ENCODE results near the gene PID1. TPM values are rescaled to one million over a fixed set of nuclear protein-coding genes. Genes with fewer than 3 reads are reported as not detected.

The PID1 gene
- total RNA-seq, 6 experiments from 2014 or later, result 28.5 to 95.4 (median 65.3) TPM

DNA sequence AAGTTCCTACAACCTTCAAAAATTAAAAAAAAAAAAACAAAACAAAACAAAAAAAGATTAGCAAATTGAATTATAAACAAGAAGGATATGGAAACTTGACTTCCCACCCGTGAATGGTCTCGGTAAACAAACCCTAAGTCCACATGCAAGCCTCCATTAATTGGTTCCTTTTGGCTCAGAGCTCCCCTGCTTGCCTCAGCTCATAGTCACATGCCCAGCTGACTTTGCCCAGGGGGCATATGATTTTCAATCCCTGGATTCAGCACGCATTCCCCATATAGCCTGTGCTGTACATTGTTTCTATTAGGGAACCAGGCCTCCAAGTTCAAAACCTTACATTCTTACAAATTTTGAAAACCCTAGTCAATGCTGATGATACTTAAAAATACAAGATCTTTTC, 95.0 kb downstream of the PID1 start:
- Histone ChIP-seq H3K4me3 (no peak overlapping the region), H3K9me3 (peaks cover 0 to 5% (median 0%) of the 10 kb centered on the region in 4 donors), H3K4me1 (peaks cover 0 to 32% (median 10%) of the 10 kb centered on the region in 4 donors), H3K27me3 (no peaks in the 10 kb centered on the region), H3K27ac (no peak overlapping the region), H3K36me3 (no peaks in the 10 kb centered on the region)
- DNase-seq, result no peak
- 46% methylated on average over 2 of the region's 3 CpGs for WGBS (ENCODE audit: insufficient coverage, low coverage, low lambda C conversion rate, missing lambda C conversion rate)
- TF ChIP-seq, protein P1, sequence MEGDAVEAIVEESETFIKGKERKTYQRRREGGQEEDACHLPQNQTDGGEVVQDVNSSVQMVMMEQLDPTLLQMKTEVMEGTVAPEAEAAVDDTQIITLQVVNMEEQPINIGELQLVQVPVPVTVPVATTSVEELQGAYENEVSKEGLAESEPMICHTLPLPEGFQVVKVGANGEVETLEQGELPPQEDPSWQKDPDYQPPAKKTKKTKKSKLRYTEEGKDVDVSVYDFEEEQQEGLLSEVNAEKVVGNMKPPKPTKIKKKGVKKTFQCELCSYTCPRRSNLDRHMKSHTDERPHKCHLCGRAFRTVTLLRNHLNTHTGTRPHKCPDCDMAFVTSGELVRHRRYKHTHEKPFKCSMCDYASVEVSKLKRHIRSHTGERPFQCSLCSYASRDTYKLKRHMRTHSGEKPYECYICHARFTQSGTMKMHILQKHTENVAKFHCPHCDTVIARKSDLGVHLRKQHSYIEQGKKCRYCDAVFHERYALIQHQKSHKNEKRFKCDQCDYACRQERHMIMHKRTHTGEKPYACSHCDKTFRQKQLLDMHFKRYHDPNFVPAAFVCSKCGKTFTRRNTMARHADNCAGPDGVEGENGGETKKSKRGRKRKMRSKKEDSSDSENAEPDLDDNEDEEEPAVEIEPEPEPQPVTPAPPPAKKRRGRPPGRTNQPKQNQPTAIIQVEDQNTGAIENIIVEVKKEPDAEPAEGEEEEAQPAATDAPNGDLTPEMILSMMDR (IDR thresholded peaks at IDR 0.05), result no peak
- no peak for TF ChIP-seq POLR2A (IDR thresholded peaks at IDR 0.05)
- no peak for ATAC-seq
- intact Hi-C loops (cut with DNase I), result no loop called here

DNA sequence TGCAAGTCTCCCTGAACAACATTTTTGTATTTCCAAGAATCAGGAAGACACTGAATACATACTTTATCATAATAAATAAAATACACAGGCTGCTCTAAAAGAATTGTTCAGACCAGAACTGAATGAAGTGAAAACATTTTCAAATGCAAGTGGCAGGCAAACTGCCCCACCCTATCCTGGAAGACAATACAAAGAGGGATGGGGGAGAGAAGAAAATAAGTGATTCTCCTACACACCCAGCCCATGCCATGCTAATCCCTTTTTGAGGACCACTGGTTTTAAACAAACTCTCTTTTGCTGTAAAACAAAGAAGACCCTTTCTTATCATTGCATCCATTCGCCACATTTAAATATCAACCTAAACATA, 95.6 kb downstream of the PID1 start:
- intact Hi-C loops (cut with DNase I), result no loop called here
- H3K9me3 ChIP-seq, result peaks cover 0 to 5% (median 0%) of the 10 kb centered on the region in 4 donors
- H3K4me1 ChIP-seq, result peaks cover 0 to 28% (median 11%) of the 10 kb centered on the region in 4 donors
- H3K27ac ChIP-seq, result no peak overlapping the region
- 100% methylated on average over 1 of the region's 1 CpG for WGBS (ENCODE audit: insufficient coverage, low coverage, low lambda C conversion rate, missing lambda C conversion rate)
- TF ChIP-seq, protein P1 (IDR thresholded peaks at IDR 0.05), result no peak
- TF ChIP-seq POLR2A (IDR thresholded peaks at IDR 0.05), result no peak
- H3K36me3 ChIP-seq, result no peaks in the 10 kb centered on the region
- H3K4me3 ChIP-seq, result no peak overlapping the region
- no peak for ATAC-seq
- no peak for DNase-seq
- H3K27me3 ChIP-seq, result no peaks in the 10 kb centered on the region

DNA sequence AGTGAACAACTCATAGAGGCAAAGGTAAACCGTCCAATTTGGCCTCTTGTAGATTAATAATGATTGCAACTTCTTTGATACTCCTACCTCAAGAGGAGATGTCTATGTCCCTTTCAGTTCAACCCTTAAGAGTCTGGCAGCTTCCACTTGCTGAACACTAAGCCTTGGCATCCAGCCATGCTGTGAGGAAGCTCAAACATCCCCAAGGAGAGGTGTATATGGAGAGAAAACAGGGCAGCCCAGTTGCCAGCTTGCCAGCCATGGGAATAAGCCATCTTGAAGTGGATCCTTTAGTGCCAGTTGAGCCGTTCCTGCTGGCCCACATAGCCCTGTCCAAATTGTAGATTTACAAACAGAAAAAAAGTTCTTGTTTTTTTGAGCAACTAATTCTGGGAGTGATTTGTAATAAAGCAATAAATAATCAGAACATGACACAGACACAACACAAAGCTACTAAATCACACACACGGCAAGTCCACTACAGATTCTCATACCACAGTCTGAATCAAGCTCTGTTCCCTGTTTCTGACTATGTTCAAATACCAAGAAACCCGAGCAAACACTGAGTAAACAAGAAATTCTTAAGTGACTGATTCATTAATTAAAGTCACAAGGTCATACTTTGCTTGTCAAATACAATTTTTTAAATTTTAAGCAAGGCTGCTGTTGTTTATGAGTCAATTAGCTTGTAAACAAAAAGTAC, 96.1 kb downstream of the PID1 start:
- no peak overlapping the region for H3K27ac ChIP-seq
- intact Hi-C loops (cut with DNase I), result no loop called here
- DNase-seq (no peak), ATAC-seq (no peak)
- H3K9me3 ChIP-seq, result peaks cover 0 to 5% (median 0%) of the 10 kb centered on the region in 4 donors
- 61% methylated on average over 4 of the region's 4 CpGs for WGBS (ENCODE audit: insufficient coverage, low coverage, low lambda C conversion rate, missing lambda C conversion rate)
- peaks cover 0 to 28% (median 14%) of the 10 kb centered on the region in 4 donors for H3K4me1 ChIP-seq
- H3K36me3 ChIP-seq, result no peaks in the 10 kb centered on the region
- no peaks in the 10 kb centered on the region for H3K27me3 ChIP-seq
- TF ChIP-seq POLR2A (IDR thresholded peaks at IDR 0.05), result no peak
- TF ChIP-seq, protein P1 (IDR thresholded peaks at IDR 0.05), result no peak
- H3K4me3 ChIP-seq, result no peak overlapping the region

DNA sequence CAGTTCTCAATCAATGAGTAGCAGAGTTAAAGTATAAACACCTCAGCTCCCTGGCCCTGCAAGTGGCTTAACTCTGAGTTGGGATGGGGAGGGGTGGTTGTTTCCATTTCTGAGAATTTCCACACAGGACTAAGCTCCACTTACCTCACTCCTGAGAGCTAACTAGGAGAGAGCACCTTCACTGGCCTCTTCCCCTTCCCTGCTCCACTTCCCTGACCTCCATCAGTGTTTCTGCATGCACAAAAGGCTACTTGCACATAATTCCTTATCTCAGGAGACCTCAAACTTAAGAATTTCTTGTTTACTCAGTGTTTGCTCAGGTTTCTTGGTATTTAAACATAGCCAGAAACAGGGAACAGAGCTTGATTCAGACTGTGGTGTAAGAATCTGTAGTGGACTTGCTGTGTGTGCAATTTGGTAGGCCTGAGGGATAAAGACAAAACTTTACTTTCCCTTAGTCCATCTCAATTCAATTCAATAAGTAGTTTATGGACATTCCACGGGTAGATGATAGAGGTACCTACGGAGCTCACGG, 97.2 kb downstream of the PID1 start:
- intact Hi-C loops (cut with DNase I), result no loop called here
- Histone ChIP-seq H3K36me3 (no peaks in the 10 kb centered on the region), H3K4me3 (no peak overlapping the region), H3K4me1 (peaks cover 0 to 27% (median 13%) of the 10 kb centered on the region in 4 donors), H3K9me3 (peaks cover 0 to 5% (median 0%) of the 10 kb centered on the region in 4 donors), H3K27me3 (no peaks in the 10 kb centered on the region), H3K27ac (no peak overlapping the region)
- WGBS (ENCODE audit: insufficient coverage, low coverage, low lambda C conversion rate, missing lambda C conversion rate), result 83% methylated on average over 3 of the region's 3 CpGs
- TF ChIP-seq POLR2A (IDR thresholded peaks at IDR 0.05), result no peak
- TF ChIP-seq, protein P1 (IDR thresholded peaks at IDR 0.05), result no peak
- DNase-seq (no peak), ATAC-seq (no peak)

Measured in right lobe of liver (tissue), 6 donors.